ENCODE measurements around the gene MRPS18A.

The MRPS18A gene

GRCh38 chr6:43687437-43688347 is at the start of gene MRPS18A:
Gene MRPS18A, minus strand, starts transcription at chr6:43687791. Its CDS starts 12 bp downstream, at chr6:43687779.
- DNase-seq = peak; percentile 74 to 85

DNA sequence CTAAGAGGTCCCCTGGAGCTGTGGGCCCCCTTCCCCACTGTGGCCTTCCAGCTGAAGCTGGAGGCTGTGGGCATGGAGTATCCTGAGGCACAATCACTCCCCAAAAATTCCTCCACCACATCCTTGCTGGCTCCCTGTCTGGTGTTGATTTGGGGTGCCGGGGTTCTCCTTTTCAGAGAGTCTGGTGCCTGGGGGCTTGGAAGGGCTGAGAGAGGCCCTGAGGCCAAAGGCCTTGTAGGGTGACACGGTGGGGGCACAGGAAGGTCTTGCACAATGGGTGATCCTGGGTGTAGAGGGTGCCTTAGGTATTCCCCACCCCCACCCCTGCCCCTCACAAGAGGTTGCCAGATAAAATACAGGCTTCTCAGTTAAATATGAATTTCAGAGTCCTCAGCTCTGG is 49.3 kb upstream of the MRPS18A start:
- DNase-seq = no peak

DNA sequence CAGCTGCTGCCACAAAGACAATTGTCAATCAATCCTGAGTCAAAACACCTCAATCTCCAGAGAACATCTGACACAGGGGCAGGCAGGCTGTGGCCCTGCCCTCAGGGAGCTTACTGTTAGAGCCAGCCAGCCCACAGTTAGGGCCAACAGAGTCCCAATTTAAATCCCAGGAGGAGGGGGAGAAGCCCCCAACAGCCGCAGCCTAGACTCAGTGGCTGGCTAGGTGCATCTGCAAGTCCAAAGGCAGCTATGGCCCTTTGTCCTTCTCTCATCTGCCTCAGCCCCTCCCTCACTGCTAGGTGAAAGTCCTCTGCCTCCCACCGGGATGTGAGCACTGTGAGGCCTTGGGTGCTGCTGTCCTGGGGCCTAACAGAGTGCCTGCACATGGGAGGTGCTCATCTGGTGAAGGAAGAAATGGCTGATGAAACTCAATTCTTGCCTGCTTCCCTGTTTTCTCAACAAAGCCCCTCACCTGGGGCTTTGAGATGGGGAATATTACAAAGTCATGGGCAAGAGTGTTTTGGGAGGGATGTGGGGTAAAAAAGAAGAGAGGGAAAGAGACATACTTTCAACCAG is 48.7 kb upstream of the MRPS18A start:
- no peak for DNase-seq

- DNase-seq = no peak
Observed at GRCh38 chr6:43735642-43736199, 48.1 kb upstream of the MRPS18A start.

- no peak for DNase-seq
Observed at GRCh38 chr6:43734294-43734665, 46.7 kb upstream of the MRPS18A start.

GRCh38 chr6:43733471-43734293 is 46.1 kb upstream of the MRPS18A start:
- no peak for DNase-seq

DNA sequence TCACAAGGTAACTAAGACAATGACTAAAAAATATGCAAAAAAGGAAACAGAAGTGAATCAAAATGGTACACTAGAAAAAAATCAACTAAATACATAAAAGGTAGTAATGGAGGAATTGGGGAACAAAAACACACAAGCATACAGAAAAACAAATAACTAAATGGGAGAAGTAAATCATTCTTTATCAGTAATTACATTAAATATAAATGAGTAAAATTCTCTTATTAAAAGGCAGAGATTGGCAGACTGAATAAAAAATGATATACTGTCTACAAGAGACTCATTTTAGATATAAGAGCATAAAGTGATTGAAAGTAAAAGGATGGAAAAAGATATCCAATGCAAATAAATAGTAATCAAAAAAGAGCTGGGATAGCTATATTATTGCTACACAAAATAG is 43.0 kb upstream of the MRPS18A start:
- no peak for DNase-seq

- DNase-seq = no peak
Observed at GRCh38 chr6:43729537-43729936, 41.9 kb upstream of the MRPS18A start.

DNA sequence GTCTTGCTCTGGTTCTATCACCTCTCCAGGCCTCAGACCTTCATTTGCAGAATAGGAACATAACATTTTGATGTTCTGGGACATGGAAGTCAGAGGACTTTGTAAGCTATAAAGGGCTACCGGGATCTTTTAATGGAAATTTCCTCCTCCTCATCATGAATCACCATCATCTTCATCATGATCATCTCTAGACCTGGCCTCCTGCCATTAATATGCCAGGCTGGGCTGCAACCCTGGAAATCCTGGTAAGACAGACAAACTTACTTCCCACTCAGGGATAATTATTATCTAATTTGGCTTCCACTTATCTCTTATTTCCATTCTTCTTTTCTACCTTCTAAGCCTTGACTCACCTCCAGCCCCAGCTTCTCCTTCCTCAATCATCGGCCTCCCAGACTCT is 41.0 kb upstream of the MRPS18A start:
- no peak for DNase-seq

DNA sequence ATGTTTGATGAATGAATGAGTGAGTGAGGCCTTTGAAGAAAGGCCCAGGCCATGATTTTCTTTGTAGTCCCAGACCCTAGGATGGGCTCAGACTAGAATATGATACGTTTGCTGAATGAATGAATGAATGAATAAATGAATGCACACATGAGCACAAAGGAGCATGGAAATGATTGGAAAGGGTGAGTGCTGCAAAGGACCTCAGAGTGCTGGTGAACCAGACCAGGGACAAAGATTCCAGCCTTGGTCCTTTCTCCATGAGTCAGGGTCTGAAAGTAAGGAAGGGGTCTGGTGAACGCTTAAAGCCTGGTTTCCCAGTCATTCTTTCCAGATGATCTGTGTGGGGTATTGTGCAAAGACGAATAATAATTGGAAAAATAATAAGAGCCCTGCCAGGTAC is 40.0 kb upstream of the MRPS18A start:
- DNase-seq = no peak

- no peak for DNase-seq
Observed at GRCh38 chr6:43725643-43726580, 38.3 kb upstream of the MRPS18A start.

- DNase-seq = peak; percentile 56 to 88
Observed at GRCh38 chr6:43724914-43725642, 37.5 kb upstream of the MRPS18A start.

DNA sequence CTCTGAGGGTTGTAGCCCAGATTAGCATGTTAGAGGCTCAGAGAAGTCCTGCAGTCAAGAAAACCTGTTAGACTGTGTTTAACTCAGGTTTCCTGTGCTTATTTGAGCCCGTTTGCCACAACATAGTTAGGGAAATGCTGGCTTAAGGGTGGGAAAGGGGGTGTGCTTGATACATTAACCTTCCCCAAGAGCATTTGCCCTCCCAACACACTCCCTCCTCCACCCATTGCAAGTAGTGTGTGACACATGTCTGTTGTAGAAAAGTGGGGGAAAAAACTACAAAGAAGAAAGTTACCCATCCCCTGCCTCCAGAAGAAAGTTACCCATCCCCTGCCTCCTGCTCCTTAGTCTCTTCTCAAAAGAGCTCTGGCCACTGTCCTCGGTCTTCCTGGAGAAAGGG is 36.8 kb upstream of the MRPS18A start:
- DNase-seq = no peak

GRCh38 chr6:43723737-43724295 is 36.2 kb upstream of the MRPS18A start:
- peak; percentile 23 to 92 for DNase-seq

- no peak for DNase-seq
Observed at GRCh38 chr6:43722920-43723545, 35.4 kb upstream of the MRPS18A start.

GRCh38 chr6:43720999-43721398 is 33.4 kb upstream of the MRPS18A start:
- no peak for DNase-seq

DNA sequence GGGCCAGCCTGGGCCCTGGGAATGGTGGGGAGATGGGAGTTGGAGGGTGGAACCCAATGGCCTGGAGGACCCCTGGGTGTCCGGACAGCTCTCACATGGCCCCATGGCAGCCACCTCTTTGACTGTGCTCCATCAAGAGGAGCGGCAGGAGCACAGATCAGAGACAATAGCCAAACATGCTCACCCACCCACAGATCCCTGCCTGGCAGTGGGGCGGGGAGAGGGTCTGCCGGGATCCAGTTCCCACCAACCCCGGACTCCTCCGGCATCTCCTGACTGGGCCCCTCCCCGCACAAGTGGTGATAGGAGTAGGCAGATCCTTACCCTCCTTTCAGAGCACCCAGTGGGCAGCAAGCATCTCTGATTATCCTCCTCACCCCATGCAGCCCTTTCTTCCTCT is 31.9 kb upstream of the MRPS18A start:
- no peak for DNase-seq

- no peak for DNase-seq
Observed at GRCh38 chr6:43718387-43719105, 31.0 kb upstream of the MRPS18A start.

DNA sequence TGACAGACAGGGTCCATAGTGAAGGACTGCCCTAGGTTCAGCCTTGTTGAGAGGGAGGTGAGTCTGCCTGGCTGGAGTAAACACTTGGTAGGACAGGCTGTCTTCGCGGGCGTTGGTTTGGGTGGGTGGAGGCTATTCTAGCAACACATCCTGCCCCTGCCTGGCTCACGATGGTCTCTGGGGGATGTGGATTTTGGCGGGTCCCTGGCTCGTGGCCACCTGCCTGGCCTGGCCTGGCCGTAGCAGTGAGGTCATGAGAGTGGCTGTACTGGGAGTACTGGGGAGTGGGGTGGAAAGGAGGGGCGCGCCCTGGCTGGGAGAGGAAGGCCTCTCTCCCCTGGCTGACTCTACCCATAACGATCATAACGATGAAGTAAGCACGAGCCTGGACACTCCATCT is 30.2 kb upstream of the MRPS18A start:
- no peak for DNase-seq

GRCh38 chr6:43717389-43717788 is 29.8 kb upstream of the MRPS18A start:
- no peak for DNase-seq
